Sigmoid colon (tissue), 4 donors: ENCODE results near the gene INSIG1.

Experiments
- CTCF ChIP-seq, 4 experiments: fragments of 450-650 bp in 3 of 4; fragments of 200-600 bp in 1 of 4; IDR thresholded peaks; one replicate each; pipeline ENCODE4 v1.5.1; 2016 to 2019; ENCODE audit warnings: antibody characterized with exemption in 4 of 4, mild to moderate bottlenecking in 3 of 4, moderate library complexity in 2 of 4
- EP300 ChIP-seq, 4 donors: sonication (generic); formaldehyde crosslinking; IDR thresholded peaks; one replicate each; pipeline ENCODE4 v1.6.1; 2017; ENCODE audit warnings: antibody characterized with exemption in 4 of 4
- POLR2A ChIP-seq, 2 donors: fragments of 450-650 bp; IDR thresholded peaks; one replicate each; pipeline ENCODE4 v1.6.1; 2016; ENCODE audit warnings: antibody characterized with exemption in 2 of 2, mild to moderate bottlenecking in 2 of 2, moderate library complexity in 2 of 2
- POLR2AphosphoS5 ChIP-seq, 4 donors: sonication (generic); formaldehyde crosslinking; IDR thresholded peaks; one replicate each; pipeline ENCODE4 v1.6.1; 2017; ENCODE audit warnings: antibody characterized with exemption in 4 of 4

- TF ChIP-seq CTCF (IDR thresholded peaks at IDR 0.05), result no peak
- TF ChIP-seq POLR2A (IDR thresholded peaks at IDR 0.05), result no peak
- TF ChIP-seq EP300 (IDR thresholded peaks at IDR 0.05), result no peak
- TF ChIP-seq POLR2AphosphoS5 (IDR thresholded peaks at IDR 0.05), result no peak
These were observed 28.6 kb upstream of the INSIG1 start for GRCh38 chr7:155268921-155269650.
